Measurements from ENCODE around the gene GSTA2. TPM values are rescaled to one million over a fixed set of nuclear protein-coding genes. Genes with fewer than 3 reads are reported as not detected.

GSTA2 gene
- total RNA-seq, 4 donors from 2014 or later: 1.4 TPM; not detected in 3

DNA sequence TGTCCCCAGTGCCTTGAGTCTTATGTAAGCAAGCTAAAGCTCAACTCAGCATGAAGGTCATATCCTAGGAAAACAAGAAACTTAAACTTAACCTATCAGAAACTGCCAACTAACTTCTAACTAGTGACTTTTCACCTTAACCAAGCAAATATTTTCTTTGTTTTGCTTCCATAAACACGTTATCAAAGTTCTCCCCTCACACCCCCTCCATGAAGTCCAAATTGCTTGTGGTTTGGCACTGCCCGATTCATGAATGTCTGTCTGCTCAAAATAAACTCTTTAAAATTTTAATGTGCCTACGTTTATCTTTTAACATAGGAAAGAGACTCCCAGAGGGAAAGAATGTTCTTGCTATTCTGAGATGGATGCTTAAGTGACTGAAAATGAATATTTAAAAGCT lies 34.9 kb downstream of the GSTA2 start:
- H3K36me3 ChIP-seq: no peaks in the 10 kb centered on the region
- no peak overlapping the region for H3K27ac ChIP-seq
- H3K27me3 ChIP-seq: no peaks in the 10 kb centered on the region
- H3K4me1 ChIP-seq: peaks cover 0 to 10% (median 0%) of the 10 kb centered on the region in 3 donors
- TF ChIP-seq, protein P1, sequence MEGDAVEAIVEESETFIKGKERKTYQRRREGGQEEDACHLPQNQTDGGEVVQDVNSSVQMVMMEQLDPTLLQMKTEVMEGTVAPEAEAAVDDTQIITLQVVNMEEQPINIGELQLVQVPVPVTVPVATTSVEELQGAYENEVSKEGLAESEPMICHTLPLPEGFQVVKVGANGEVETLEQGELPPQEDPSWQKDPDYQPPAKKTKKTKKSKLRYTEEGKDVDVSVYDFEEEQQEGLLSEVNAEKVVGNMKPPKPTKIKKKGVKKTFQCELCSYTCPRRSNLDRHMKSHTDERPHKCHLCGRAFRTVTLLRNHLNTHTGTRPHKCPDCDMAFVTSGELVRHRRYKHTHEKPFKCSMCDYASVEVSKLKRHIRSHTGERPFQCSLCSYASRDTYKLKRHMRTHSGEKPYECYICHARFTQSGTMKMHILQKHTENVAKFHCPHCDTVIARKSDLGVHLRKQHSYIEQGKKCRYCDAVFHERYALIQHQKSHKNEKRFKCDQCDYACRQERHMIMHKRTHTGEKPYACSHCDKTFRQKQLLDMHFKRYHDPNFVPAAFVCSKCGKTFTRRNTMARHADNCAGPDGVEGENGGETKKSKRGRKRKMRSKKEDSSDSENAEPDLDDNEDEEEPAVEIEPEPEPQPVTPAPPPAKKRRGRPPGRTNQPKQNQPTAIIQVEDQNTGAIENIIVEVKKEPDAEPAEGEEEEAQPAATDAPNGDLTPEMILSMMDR (IDR thresholded peaks at IDR 0.05): no peak
- no peak for TF ChIP-seq POLR2A (IDR thresholded peaks at IDR 0.05)
- H3K4me3 ChIP-seq: no peak overlapping the region
- 20 to 31% methylated on average over 3 of the region's 3 CpGs for WGBS, 2 donors (ENCODE audit: low coverage in 1 of 2)
- no peak for ATAC-seq
- no peaks in the 10 kb centered on the region for H3K9me3 ChIP-seq

DNA sequence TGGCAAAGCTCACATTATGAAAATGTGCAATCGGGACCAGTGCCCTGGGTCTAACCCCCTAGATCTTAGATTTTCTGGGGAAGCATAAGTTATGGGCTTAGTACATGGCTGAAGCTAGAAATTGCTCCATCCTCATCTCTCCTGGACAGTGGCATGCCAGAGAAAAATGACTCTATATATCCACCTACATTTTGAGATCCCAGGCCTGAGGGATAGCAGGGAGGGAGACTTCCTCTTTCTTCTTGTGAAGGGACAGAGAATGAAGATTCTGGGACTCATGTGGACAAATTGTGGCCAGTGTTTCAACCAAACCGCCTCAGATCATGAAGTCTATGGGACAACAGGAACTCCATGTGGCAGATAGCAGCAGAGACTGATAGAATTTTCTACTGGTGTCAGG lies 35.4 kb downstream of the GSTA2 start:
- ATAC-seq: no peak
- Histone ChIP-seq H3K9me3 (no peaks in the 10 kb centered on the region), H3K4me1 (peaks cover 0 to 10% (median 0%) of the 10 kb centered on the region in 3 donors), H3K36me3 (no peaks in the 10 kb centered on the region), H3K27me3 (no peaks in the 10 kb centered on the region), H3K27ac (no peak overlapping the region), H3K4me3 (no peak overlapping the region)
- WGBS, 2 donors (ENCODE audit: low coverage in 1 of 2): 89 to 100% methylated on average over 1 to 2 of the region's 2 CpGs
- TF ChIP-seq EP300 (IDR thresholded peaks at IDR 0.05): no peak

DNA sequence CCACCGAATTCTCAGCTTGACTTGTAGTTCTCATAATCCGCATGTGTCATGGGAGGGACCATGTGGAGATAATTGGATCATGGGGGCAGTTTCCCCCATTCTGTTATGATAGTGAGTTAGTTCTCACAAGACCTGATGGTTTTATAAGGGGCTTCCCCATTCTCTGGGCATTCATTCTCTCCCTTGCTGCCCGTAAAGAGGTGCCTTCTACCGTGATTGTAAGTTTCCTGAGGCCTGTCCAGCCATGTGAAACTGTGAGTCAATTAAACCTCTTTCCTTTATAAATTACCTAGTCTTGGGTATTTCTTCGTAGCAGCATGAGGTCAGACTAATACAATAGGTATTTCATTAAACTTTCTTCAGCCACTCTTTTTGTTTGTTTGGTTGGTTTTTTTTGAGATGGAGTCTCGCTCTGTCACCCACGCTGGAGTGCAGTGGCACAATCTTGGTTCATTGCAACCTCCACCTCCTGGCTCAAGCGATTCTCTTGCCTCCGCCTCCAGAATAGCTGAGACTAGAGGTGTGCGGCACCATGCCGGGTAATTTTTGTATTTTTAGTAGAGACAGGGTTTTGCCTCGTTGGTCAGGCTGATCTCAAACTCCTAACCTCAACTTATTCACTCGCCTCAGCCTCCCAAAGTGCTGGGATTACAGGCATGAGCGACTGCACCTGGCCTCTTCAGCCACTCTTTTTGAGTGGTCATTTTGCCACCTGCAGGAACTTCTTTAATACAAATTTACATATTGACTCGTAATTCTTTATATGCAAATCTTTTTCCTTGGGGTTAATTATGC lies 36.3 kb downstream of the GSTA2 start:
- Histone ChIP-seq H3K27me3 (no peaks in the 10 kb centered on the region), H3K4me1 (peaks cover 0 to 10% (median 0%) of the 10 kb centered on the region in 3 donors), H3K27ac (no peak overlapping the region), H3K36me3 (no peaks in the 10 kb centered on the region), H3K9me3 (no peaks in the 10 kb centered on the region), H3K4me3 (no peak overlapping the region)
- TF ChIP-seq EP300 (IDR thresholded peaks at IDR 0.05): no peak
- TF ChIP-seq POLR2A (IDR thresholded peaks at IDR 0.05): no peak
- TF ChIP-seq POLR2AphosphoS5 (IDR thresholded peaks at IDR 0.05): no peak
- TF ChIP-seq, protein P1 (IDR thresholded peaks at IDR 0.05): no peak
- no peak for ATAC-seq
- WGBS, 2 donors (ENCODE audit: low coverage in 1 of 2): 87 to 92% methylated on average over 13 to 14 of the region's 15 CpGs

DNA sequence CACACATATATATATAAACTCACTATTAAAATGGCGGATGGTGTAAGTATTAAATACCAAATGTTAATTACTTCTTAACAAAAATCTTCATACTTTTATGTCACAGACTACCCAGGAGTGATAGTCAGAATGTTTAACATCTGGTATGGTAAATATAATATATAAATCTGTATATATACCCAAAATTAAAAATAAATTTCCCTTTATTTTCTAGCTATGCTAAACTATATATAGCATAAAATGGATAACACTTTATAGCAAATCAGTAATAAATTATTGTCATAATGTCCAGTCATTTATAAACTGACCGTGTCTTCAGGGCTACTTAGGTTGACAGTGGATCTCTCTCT lies 37.1 kb downstream of the GSTA2 start:
- WGBS, 2 donors (ENCODE audit: low coverage in 1 of 2): 74 to 88% methylated on average over 2 of the region's 2 CpGs
- Histone ChIP-seq H3K36me3 (no peaks in the 10 kb centered on the region), H3K4me3 (no peak overlapping the region), H3K9me3 (no peaks in the 10 kb centered on the region), H3K27me3 (no peaks in the 10 kb centered on the region), H3K4me1 (peaks cover 0 to 10% (median 0%) of the 10 kb centered on the region in 3 donors), H3K27ac (no peak overlapping the region)
- TF ChIP-seq EP300 (IDR thresholded peaks at IDR 0.05) (no peak), POLR2AphosphoS5 (IDR thresholded peaks at IDR 0.05) (no peak), POLR2A (IDR thresholded peaks at IDR 0.05) (no peak)
- TF ChIP-seq, protein P1 (IDR thresholded peaks at IDR 0.05): no peak
- ATAC-seq: no peak

DNA sequence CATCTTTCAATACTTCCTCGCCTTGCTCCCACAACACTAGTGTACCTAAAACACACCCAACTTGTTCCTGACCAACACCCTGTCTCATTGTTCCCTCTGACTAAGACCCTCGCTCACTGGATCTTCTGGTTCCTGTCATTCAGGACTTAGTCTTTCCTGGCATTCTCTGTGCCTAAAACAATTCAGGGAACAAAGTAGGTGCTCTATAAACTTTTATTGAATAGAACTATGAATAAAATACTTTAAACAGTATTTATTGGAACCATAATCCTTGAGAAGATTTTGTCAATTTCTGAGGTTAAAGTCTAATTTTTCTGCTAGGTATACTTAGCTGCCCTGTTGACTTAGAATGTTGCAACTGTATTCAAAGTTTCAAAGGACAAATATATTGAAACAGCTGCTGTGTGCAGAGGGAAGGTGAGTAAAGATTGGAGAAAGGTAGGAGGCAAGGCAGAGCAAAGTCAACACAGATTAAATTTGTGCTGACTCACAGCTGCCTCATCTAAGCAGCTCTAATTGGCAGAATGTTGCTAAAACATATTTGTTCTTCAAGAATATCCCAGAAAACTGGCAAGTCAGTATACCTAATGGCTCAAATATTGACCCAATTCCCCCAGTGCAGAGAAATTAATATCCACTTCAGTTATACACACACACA lies 37.6 kb downstream of the GSTA2 start:
- Histone ChIP-seq H3K4me3 (no peak overlapping the region), H3K9me3 (no peaks in the 10 kb centered on the region), H3K27me3 (no peaks in the 10 kb centered on the region), H3K36me3 (no peaks in the 10 kb centered on the region), H3K4me1 (peaks cover 0 to 10% (median 0%) of the 10 kb centered on the region in 3 donors), H3K27ac (no peak overlapping the region)
- TF ChIP-seq EP300 (IDR thresholded peaks at IDR 0.05): no peak
- TF ChIP-seq POLR2A (IDR thresholded peaks at IDR 0.05): no peak
- TF ChIP-seq POLR2AphosphoS5 (IDR thresholded peaks at IDR 0.05): no peak
- TF ChIP-seq, protein P1 (IDR thresholded peaks at IDR 0.05): no peak
- no peak for ATAC-seq
- 80 to 93% methylated on average over 1 to 2 of the region's 2 CpGs for WGBS, 2 donors (ENCODE audit: low coverage in 1 of 2)

All from gastroesophageal sphincter (tissue), 4 donors.